ENCODE results near the gene PANK3.
A peak's percentile ranks its signal among the peaks of the same experiment; 100 is the strongest.
"Not testable (repeated sequence)": the region's sequence is repeated elsewhere in the genome, so short reads cannot be mapped to it uniquely, and the experiment has no call there.

Gene PANK3

DNA sequence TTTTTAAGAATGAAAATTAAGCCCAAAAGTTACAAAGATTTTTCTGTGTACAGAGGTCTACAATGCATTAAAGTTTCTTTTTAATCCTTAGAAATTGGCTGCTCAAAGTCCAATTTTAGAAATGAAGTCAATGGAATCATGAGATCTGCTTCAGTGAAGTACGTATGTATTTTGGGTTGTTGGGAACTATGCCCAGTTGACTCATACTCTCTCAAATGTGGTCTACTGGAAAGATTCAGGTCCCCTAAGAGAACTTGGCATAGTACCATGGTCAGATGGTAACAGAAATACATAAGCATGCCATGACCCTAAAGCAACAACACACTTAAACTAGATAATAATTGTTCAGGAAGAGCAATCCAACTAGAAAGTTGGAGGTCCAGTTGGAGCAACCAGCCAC is 27.0 kb downstream of the PANK3 start:
- TF ChIP-seq, protein P1, sequence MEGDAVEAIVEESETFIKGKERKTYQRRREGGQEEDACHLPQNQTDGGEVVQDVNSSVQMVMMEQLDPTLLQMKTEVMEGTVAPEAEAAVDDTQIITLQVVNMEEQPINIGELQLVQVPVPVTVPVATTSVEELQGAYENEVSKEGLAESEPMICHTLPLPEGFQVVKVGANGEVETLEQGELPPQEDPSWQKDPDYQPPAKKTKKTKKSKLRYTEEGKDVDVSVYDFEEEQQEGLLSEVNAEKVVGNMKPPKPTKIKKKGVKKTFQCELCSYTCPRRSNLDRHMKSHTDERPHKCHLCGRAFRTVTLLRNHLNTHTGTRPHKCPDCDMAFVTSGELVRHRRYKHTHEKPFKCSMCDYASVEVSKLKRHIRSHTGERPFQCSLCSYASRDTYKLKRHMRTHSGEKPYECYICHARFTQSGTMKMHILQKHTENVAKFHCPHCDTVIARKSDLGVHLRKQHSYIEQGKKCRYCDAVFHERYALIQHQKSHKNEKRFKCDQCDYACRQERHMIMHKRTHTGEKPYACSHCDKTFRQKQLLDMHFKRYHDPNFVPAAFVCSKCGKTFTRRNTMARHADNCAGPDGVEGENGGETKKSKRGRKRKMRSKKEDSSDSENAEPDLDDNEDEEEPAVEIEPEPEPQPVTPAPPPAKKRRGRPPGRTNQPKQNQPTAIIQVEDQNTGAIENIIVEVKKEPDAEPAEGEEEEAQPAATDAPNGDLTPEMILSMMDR (IDR thresholded peaks at IDR 0.05), result no peak

DNA sequence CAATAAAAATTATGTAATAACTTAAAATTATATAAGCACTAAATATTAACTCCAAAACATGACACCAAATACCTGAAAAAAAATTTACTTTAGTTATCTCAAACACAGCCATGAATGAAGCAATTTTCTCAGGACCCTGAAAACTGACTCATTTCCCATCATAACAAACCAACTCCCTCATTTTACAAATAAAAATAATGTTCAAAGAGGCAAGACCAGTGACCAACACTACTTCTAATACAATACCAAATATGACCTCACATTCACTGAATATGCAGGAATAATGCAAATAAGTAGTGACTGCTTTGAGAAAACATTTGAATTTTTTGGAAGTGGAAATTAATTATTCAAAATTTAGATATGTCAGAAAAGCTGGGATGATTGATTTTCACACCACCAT is 28.5 kb downstream of the PANK3 start:
- no peak overlapping the region for H3K27ac ChIP-seq
- no peak overlapping the region for H3K4me3 ChIP-seq
- TF ChIP-seq, protein P1 (IDR thresholded peaks at IDR 0.05), result no peak
- DNase-seq (ENCODE audit: low spot score), result no peak

More for the DNA sequence above, 27.0 kb downstream of the PANK3 start:
- no peak overlapping the region for H3K4me3 ChIP-seq
- H3K27ac ChIP-seq, result peak overlapping the region in 1 of 2 donors; percentile 36
- no peak for DNase-seq (ENCODE audit: low spot score)

DNA sequence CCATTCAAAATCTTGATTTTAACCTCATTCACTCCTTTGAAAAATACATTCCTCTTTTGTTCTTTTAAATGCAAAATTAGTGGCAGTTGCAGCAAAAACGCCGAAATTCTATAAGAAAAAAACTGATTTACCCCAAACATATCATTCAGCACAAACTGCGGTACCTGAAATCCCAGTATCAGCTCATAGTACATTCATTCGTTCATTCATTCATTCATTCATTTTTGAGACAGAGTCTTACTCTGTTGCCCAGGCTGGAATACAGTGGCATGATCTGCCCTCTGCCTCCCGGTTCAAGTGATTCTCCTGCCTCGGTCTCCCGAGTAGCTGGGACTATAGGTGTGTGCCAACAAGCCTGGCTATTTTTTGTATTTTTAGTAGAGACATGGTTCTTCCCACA is 29.6 kb downstream of the PANK3 start:
- DNase-seq (ENCODE audit: low spot score), result no peak
- Histone ChIP-seq H3K4me3 (no peak overlapping the region), H3K27ac (no peak overlapping the region)
- TF ChIP-seq, protein P1 (IDR thresholded peaks at IDR 0.05), result no peak

DNA sequence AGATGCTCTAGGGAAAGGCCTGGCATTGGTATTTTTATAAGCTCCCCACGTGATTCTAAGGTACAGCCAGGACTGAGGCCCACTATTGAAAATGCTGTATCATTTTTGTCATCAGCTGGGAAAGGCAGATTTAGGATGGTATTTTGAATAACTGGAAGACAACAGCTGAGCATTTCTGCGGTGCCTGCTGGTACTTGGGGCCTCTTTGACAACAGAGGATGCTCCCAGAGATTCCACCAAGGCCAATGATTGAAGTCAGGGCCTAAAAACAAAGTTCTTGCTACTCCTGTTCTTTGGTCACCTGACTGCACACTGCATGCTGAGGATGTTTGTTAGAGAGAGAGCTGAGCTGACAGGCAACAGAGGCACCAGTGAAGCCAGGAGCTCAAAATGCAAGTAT is 42.0 kb downstream of the PANK3 start:
- no peak overlapping the region for H3K4me3 ChIP-seq
- no peak overlapping the region for H3K27ac ChIP-seq
- TF ChIP-seq, protein P1 (IDR thresholded peaks at IDR 0.05), result no peak
- DNase-seq (ENCODE audit: low spot score), result no peak

DNA sequence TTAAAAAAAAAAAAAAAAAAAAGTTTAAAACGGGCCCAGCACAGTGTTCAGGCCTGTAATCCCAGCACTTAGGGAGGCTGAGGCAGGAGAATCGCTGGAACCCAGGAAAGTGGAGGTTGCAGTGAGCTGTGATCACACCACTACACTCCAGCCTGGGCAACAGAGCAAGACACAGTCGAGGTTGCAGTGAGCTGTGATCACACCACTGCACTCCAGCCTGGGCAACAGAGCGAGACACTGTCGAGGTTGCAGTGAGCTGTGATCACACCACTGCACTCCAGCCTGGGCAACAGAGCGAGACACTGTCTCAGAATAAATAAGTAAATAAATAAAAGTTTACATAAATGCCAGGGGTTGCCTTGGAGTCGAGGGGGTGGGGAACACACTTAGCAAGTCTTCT is 44.8 kb downstream of the PANK3 start:
- not testable (repeated sequence) for H3K27ac ChIP-seq; DNase-seq (ENCODE audit: low spot score); H3K4me3 ChIP-seq

DNA sequence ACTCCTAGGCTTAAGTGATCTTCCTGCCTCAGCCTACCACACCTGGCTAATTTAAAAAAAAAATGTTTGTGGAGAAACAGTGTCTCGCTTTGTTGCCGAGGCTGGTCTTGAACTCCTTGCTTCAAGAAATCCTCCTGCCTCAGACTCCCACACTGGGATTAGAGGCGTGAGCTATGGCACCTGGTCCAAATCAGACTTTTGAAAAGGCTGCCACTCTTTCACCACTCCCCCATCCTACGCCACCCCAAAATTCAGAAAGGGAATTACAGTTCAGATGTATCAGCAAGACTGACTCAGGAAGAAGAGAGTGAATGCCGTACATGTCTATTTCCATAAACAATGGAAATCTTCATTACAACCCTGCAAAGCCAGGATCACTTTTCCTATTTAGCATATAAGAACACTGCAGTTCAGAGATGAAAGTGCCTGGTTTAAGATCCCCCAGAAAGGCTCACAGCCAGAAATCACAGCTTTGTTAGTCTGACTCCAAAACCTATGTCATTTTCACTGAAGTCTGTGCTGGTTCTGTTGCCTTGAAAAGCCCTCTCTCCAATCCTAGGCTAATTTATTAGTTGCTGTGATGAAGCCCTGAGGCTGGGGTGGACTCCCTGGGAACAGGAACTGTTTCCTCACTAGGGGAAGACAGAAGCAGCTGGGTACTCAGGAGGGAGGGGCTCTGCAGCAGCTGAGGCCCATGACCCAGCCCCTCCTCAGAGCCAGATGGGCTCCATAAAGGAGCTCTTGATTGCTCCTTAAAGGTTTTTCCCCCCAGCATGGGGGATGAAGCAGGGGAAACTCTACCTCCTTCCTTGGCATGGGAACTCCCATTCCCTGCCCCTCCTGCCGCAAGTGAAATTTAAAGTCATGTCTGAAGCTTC is 46.9 kb downstream of the PANK3 start:
- Histone ChIP-seq H3K4me3 (no peak overlapping the region), H3K27ac (no peak overlapping the region)
- TF ChIP-seq, protein P1 (IDR thresholded peaks at IDR 0.05), result no peak
- DNase-seq (ENCODE audit: low spot score), result no peak

DNA sequence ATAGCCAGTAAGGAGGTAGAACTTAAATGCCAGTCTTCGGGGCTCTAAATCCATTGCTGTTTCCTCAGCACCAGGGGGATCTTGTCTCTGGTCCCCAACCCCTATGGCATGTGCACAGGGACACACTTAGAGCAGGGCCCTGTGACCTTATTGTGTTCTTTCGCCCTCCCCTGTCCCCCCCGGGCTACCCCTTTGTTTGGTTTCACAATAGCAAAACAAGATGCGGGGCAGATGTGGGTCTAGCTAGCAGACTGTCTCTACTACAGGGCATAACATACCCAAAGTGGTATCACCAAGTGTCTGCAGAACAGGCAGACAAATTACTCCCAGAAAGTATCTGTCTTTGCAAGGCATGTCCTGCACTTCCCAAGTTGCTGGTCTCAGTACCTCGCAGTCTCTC is 48.0 kb downstream of the PANK3 start:
- Histone ChIP-seq H3K27ac (no peak overlapping the region), H3K4me3 (no peak overlapping the region)
- DNase-seq (ENCODE audit: low spot score), result no peak
- TF ChIP-seq, protein P1 (IDR thresholded peaks at IDR 0.05), result no peak

All from coronary artery (tissue), 2 donors.